PC-3 (cell line): ENCODE data around the gene NCMAP. TPM values are rescaled to one million over a fixed set of nuclear protein-coding genes. Genes with fewer than 3 reads are reported as not detected.

ENCODE experiments used
- ATAC-seq: fragments of 200-7000 bp; cut with Tn5 transposase; 2 replicates; pipeline ENCODE4 v1.9.1; 2020; ENCODE audit warnings: mild to moderate bottlenecking, moderate library complexity
- BruUV-seq: library from RNA; stranded (reverse); fragments of 400-500 nt; replicated peaks from 2 replicates; lab custom pipeline; 2021; lab: Mats Ljungman, UMichigan
- CTCF ChIA-PET: fragments of 300-600 bp; sonication (Branson Sonifier 250); formaldehyde crosslinking; loops from one replicate; lab custom pipeline; 2022; ENCODE audit warnings: antibody characterized with exemption; lab: Charles Lee
- POLR2A ChIA-PET: fragments of 300-600 bp; sonication (Branson Sonifier 250); formaldehyde crosslinking; loops from one replicate; lab custom pipeline; 2022; ENCODE audit warnings: antibody characterized with exemption; ENCODE audit not compliant: unreplicated experiment; lab: Charles Lee
- DNase-seq: peaks from one replicate; pipeline ENCODE4 v3.0.0-alpha.2; 2015
- H2AFZ ChIP-seq: fragments of 300-600 bp; sonication (generic); 2 replicates; pipeline ENCODE4 v1.6.0; 2016; ENCODE audit warnings: antibody characterized with exemption, low read length
- H3F3A ChIP-seq: fragments of 300-600 bp; sonication (generic); one replicate; pipeline ENCODE4 v1.6.0; 2017; ENCODE audit warnings: antibody characterized with exemption, low read length, control low read depth, mild to moderate bottlenecking; ENCODE audit not compliant: unreplicated experiment
- H3K27ac ChIP-seq: fragments of 300-600 bp; sonication (generic); 2 replicates; pipeline ENCODE4 v1.5.1; 2016; ENCODE audit warnings: mild to moderate bottlenecking, low read length
- H3K27me3 ChIP-seq: fragments of 300-600 bp; sonication (generic); 2 replicates; pipeline ENCODE4 v1.6.1; 2016; ENCODE audit warnings: low read length, mixed read lengths
- H3K36me3 ChIP-seq: fragments of 300-600 bp; sonication (generic); 2 replicates; pipeline ENCODE4 v1.6.1; 2016; ENCODE audit warnings: low read depth, mixed run types, low read length, mixed read lengths
- H3K4me1 ChIP-seq: fragments of 300-600 bp; sonication (generic); 2 replicates; pipeline ENCODE4 v1.5.1; 2016; ENCODE audit warnings: low read length; ENCODE audit not compliant: insufficient read depth
- H3K4me2 ChIP-seq: fragments of 300-600 bp; sonication (generic); 2 replicates; pipeline ENCODE4 v1.6.0; 2016; ENCODE audit warnings: low read length
- H3K4me3 ChIP-seq: fragments of 300-600 bp; sonication (generic); 2 replicates; pipeline ENCODE4 v1.5.1; 2016; ENCODE audit warnings: mild to moderate bottlenecking, low read length, mixed read lengths
- H3K79me2 ChIP-seq: fragments of 300-600 bp; sonication (generic); 2 replicates; pipeline ENCODE4 v1.6.1; 2017; ENCODE audit warnings: low read length, mixed read lengths
- H3K9ac ChIP-seq: fragments of 300-600 bp; sonication (generic); 2 replicates; pipeline ENCODE4 v1.6.0; 2016; ENCODE audit warnings: mild to moderate bottlenecking, low read length
- H3K9me2 ChIP-seq: fragments of 300-600 bp; sonication (generic); replicated peaks from 2 replicates; pipeline ENCODE4 v1.6.1; 2016; ENCODE audit warnings: mixed run types, low read length, mixed read lengths
- H3K9me3 ChIP-seq: fragments of 300-600 bp; sonication (generic); 2 replicates; pipeline ENCODE4 v1.6.1; 2016; ENCODE audit warnings: low read length, mixed read lengths
- H4K20me1 ChIP-seq: fragments of 300-600 bp; sonication (generic); 2 replicates; pipeline ENCODE4 v1.6.1; 2016; ENCODE audit warnings: low read length, mixed read lengths
- EZH2 ChIP-seq: fragments of 300-600 bp; sonication (generic); IDR thresholded peaks from one replicate; pipeline ENCODE4 v1.6.1; 2017; ENCODE audit warnings: antibody characterized with exemption, mild to moderate bottlenecking, low read length; ENCODE audit not compliant: unreplicated experiment
- EZH2phosphoT487 ChIP-seq: fragments of 300-600 bp; sonication (generic); IDR thresholded peaks from 2 replicates; pipeline ENCODE4 v1.6.1; 2018; ENCODE audit warnings: mild to moderate bottlenecking, antibody characterized with exemption, low read length, borderline replicate concordance
- intact Hi-C: fragments of 100-400 bp; cut with micrococcal nuclease; formaldehyde crosslinking; loops from 2 replicates; pipeline ENCODE4 v1.9.0; 2023
- total RNA-seq: library from RNA; depleted of rRNA; stranded (reverse); fragments of >200 nt; gene quantifications from 2 replicates; pipeline ENCODE4 v1.2.3, GENCODE V29; 2014
- TF ChIP-seq, protein P1 (sequence below): fragments of 300-600 bp; sonication (generic); conservative IDR thresholded peaks from 2 replicates; pipeline ENCODE4 v1.5.1; 2017; ENCODE audit warnings: antibody characterized with exemption, low read depth, mild to moderate bottlenecking, low read length

Gene NCMAP
- total RNA-seq, 1 experiment from 2014 or later, result 1.8 TPM

DNA sequence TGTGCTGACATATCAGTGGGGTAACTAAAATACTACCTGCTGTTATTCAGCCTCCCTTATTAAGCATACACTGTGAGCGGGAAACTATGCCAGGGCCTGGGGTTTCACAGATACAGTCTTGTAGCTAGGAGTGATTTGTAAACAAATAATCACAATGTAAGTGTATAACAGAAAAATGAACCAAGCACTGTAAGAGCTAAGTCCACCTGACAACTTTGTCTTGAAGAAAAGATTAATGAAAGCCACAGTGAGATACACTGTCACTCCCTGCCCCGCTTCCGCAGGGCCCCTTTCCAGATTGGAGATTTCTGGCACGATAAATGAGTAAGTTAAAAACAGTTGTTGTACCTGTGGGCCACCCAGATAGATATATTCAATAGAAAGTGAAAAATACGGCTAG lies 48.5 kb upstream of the NCMAP start:
- intact Hi-C loops, result loop anchor here (10.0 kb wide), 1 partner anchor 127 kb away; no protein-coding TSS in a partner anchor
- no peak for TF ChIP-seq EZH2phosphoT487
- TF ChIP-seq, protein P1, sequence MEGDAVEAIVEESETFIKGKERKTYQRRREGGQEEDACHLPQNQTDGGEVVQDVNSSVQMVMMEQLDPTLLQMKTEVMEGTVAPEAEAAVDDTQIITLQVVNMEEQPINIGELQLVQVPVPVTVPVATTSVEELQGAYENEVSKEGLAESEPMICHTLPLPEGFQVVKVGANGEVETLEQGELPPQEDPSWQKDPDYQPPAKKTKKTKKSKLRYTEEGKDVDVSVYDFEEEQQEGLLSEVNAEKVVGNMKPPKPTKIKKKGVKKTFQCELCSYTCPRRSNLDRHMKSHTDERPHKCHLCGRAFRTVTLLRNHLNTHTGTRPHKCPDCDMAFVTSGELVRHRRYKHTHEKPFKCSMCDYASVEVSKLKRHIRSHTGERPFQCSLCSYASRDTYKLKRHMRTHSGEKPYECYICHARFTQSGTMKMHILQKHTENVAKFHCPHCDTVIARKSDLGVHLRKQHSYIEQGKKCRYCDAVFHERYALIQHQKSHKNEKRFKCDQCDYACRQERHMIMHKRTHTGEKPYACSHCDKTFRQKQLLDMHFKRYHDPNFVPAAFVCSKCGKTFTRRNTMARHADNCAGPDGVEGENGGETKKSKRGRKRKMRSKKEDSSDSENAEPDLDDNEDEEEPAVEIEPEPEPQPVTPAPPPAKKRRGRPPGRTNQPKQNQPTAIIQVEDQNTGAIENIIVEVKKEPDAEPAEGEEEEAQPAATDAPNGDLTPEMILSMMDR, result no peak
- TF ChIP-seq EZH2, result no peak
- Histone ChIP-seq H4K20me1 (no peaks in the 10 kb centered on the region), H3K9me3 (no peaks in the 10 kb centered on the region), H3K9me2 (no peaks in the 10 kb centered on the region), H3K4me3 (no peak overlapping the region), H3K9ac (no peak overlapping the region), H3F3A (no peaks in the 10 kb centered on the region), H3K27ac (no peak overlapping the region), H3K4me2 (no peak overlapping the region), H2AFZ (no peak overlapping the region), H3K36me3 (no peaks in the 10 kb centered on the region), H3K4me1 (peaks cover 25% of the 10 kb centered on the region), H3K79me2 (peaks cover 56% of the 10 kb centered on the region), H3K27me3 (no peaks in the 10 kb centered on the region)
- DNase-seq (no peak), ATAC-seq (no peak)
- CTCF ChIA-PET, result no interaction called here
- BruUV-seq, result no TSS peak
- POLR2A ChIA-PET, result no interaction called here

DNA sequence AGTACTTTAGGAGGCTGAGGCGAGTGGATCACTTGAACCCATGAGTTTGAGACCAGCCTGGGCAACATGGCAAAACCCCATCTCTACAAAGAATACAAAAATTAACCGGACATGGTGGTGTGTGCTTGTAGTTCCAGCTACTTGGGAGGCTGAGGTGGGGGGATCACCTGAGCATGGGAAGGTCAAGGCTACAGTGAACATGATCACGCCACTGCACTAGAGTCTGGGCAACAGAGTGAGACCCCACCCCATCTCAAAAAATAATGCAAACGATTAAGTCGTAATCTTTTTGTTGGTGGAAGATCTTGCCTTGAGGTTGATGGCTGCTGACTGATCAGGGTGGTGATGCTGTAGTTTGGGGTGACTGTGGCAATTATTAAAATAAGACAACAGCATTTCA lies 47.0 kb upstream of the NCMAP start:
- Histone ChIP-seq H3K4me3 (no peak overlapping the region), H3K79me2 (peaks cover 56% of the 10 kb centered on the region), H3K27ac (no peak overlapping the region), H3K4me2 (no peak overlapping the region), H4K20me1 (no peaks in the 10 kb centered on the region), H3K4me1 (peaks cover 21% of the 10 kb centered on the region), H3K27me3 (no peaks in the 10 kb centered on the region), H3F3A (no peaks in the 10 kb centered on the region), H3K9ac (no peak overlapping the region), H3K9me3 (no peaks in the 10 kb centered on the region), H2AFZ (no peak overlapping the region), H3K36me3 (no peaks in the 10 kb centered on the region), H3K9me2 (no peaks in the 10 kb centered on the region)
- TF ChIP-seq EZH2phosphoT487 (no peak), EZH2 (no peak)
- TF ChIP-seq, protein P1, result no peak
- CTCF ChIA-PET, result no interaction called here
- DNase-seq, result no peak
- POLR2A ChIA-PET, result no interaction called here
- no TSS peak for BruUV-seq
- intact Hi-C loops, result loop anchor here (10.0 kb wide), 1 partner anchor 126 kb away; no protein-coding TSS in a partner anchor
- ATAC-seq, result no peak

- Histone ChIP-seq H3K36me3 (no peaks in the 10 kb centered on the region), H3K4me3 (no peak overlapping the region), H3F3A (peaks cover 6% of the 10 kb centered on the region), H3K9me2 (no peaks in the 10 kb centered on the region), H3K27ac (no peak overlapping the region), H3K4me1 (peaks cover 20% of the 10 kb centered on the region), H2AFZ (no peak overlapping the region), H3K9ac (no peak overlapping the region), H3K9me3 (no peaks in the 10 kb centered on the region), H3K4me2 (no peak overlapping the region), H3K79me2 (peaks cover 29% of the 10 kb centered on the region), H4K20me1 (no peaks in the 10 kb centered on the region), H3K27me3 (no peaks in the 10 kb centered on the region)
- ATAC-seq (no peak), DNase-seq (no peak)
- CTCF ChIA-PET, result no interaction called here
- TF ChIP-seq, protein P1, result no peak
- no peak for TF ChIP-seq EZH2
- no peak for TF ChIP-seq EZH2phosphoT487
- POLR2A ChIA-PET, result interaction anchor here (1.1 kb wide), 1 partner anchor 149 kb away, joined by 4 read pairs; no protein-coding TSS in a partner anchor
- intact Hi-C loops, result no loop called here
- no TSS peak for BruUV-seq
These were observed 42.2 kb upstream of the NCMAP start for GRCh38 chr1:24513706-24514105.
